C4-2B (cell line): ENCODE data around the gene SLC9A9.

Experiments
- ZFX ChIP-seq: fragments of 450-650 bp; IDR thresholded peaks from 2 replicates; pipeline ENCODE4 v1.6.1; 2017
- TF ChIP-seq, protein P1 (sequence below): fragments of 450-650 bp; conservative IDR thresholded peaks from 2 replicates; pipeline ENCODE4 v1.5.1; 2017; ENCODE audit warnings: mild to moderate bottlenecking

DNA sequence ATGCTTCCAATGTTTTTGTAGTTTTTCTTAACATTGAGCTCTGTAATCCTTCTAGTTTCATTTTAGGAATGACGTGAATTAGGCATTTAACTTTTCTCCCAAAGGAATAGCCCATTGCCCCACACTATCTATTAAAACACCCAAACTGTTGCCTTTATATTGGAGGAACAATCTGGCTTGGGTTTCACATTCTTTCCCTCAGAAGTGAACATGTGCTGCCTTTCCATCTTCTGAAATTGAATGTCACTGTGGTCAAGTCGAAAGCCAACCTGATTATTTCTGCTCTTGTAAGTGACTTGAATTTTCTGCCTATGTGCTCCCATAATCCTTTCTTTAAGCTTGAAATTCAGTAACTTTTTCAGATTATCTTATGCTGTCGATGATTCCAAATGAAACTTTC lies 214.5 kb downstream of the SLC9A9 start:
- TF ChIP-seq, protein P1, sequence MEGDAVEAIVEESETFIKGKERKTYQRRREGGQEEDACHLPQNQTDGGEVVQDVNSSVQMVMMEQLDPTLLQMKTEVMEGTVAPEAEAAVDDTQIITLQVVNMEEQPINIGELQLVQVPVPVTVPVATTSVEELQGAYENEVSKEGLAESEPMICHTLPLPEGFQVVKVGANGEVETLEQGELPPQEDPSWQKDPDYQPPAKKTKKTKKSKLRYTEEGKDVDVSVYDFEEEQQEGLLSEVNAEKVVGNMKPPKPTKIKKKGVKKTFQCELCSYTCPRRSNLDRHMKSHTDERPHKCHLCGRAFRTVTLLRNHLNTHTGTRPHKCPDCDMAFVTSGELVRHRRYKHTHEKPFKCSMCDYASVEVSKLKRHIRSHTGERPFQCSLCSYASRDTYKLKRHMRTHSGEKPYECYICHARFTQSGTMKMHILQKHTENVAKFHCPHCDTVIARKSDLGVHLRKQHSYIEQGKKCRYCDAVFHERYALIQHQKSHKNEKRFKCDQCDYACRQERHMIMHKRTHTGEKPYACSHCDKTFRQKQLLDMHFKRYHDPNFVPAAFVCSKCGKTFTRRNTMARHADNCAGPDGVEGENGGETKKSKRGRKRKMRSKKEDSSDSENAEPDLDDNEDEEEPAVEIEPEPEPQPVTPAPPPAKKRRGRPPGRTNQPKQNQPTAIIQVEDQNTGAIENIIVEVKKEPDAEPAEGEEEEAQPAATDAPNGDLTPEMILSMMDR, result no peak
- no peak for TF ChIP-seq ZFX
